ENCODE results near the gene GPR156.
"Not testable (repeated sequence)": the region's sequence is repeated elsewhere in the genome, so short reads cannot be mapped to it uniquely, and the experiment has no call there.

Gene GPR156

DNA sequence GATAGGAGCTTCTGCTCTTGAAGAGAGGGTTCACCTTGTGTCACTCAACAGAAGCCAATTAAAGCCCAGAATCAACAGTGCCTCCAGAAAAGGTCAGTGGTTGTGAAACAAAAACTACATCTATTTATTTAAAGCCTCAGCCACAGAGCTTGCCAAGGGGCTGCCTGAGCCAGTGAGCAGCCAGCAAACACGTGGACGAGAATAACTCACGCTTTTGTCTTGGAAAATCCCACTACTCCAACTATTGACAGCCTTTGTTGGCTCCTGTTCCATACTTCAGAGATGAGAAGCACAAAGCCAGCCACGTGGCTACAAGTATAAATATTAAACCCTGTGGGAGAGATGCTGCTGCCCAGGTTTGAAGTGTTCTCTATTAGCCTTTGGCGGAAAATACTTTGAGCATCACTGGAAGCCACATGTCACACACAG is 10.3 kb downstream of the GPR156 start:
- DNase-seq (ENCODE audit: low spot score), result peak; percentile 76

DNA sequence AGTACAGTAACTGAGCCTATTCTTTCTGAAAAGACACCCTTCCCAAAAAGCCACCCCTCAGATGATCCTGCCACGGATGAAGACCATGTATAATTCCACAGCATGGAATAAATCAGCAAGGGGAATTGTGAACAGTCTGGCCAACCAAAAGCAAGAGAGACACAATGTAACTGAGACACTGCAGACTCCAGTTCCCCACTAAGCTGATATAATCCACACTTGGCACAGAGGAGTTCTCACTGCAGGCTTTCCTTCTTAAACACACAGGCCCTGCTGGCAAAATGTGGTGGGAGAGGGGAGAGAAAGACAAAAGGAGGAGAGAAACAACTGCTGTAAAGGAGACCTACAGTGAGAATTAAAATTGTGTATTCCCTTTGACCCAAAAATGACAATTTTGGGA is 12.7 kb downstream of the GPR156 start:
- no peak for DNase-seq (ENCODE audit: low spot score)

DNA sequence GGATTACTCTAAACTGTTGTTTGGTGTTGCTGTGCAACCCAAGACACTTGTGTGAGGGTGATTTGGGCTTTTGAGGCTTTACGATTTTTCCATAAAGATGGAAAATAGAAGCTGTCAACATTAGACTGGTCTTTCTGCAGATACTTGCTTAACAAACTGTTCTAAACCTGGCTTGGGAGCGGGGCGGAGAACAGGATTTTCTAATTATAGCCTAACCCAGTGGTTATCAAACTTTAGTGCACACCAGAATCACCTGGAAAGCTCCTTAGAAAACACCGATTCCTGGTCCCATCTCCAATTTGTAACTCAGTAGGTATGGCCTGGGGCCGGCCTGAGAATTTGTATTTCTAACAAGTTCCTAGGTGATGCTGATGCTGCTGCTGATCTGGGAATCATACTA is 19.0 kb downstream of the GPR156 start:
- no peak for DNase-seq (ENCODE audit: low spot score)

DNA sequence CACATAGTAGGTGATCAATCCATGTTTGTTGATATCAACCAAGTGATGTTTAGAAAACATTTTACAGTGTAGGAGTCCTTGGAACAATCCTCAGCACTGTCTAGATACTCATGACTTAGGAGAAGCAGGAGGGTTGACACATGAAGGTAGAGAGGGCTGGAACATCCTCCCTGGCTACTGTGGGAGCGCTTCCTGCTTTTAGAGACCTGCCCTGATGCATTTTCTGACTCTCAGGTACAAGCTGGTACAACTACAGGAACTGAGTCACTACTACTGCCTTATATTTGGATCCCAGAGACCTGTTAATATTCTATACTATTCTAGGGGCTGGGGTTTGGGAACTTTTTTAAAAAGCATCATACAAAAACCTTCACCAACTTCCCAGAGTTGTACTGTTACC is 20.1 kb downstream of the GPR156 start:
- DNase-seq (ENCODE audit: low spot score), result no peak

DNA sequence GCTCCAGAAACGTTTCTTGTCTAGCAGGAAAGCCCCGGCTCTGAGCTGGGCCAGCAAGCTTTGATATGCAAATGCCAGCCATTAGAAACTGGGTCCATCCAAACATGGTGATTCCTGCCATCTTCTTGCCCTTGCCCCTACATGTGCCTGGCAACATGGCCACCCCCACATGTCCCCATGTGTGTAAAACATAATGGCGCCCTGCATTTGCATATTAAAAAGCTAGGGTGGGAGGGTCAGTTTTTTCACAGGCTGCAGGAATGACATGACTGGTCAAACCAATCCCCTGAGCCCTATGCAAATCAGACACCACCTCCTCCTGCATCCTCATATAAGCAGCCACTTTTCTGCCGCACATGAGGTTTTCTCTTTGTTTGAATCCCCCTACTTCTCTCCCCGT is 21.2 kb downstream of the GPR156 start:
- no peak for DNase-seq (ENCODE audit: low spot score)

DNA sequence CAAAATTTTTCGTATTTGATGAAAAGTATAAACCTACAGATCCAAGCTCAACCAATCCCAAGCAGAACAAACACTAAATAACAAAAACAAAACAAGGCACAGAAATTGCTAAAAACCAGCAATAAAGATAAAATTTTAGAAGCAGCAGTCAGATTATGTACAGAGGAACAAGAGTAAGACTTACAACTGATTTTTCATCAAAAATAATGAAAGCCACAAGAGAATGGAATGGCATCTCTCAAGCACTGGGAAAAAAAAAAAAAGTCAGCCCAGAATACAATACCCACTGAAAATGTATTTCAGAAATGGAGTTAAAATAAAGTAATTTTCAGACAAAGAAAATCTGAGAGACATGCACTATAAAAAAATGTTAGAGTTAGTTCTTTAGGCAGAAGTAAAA is 27.0 kb downstream of the GPR156 start:
- DNase-seq (ENCODE audit: low spot score), result no peak

DNA sequence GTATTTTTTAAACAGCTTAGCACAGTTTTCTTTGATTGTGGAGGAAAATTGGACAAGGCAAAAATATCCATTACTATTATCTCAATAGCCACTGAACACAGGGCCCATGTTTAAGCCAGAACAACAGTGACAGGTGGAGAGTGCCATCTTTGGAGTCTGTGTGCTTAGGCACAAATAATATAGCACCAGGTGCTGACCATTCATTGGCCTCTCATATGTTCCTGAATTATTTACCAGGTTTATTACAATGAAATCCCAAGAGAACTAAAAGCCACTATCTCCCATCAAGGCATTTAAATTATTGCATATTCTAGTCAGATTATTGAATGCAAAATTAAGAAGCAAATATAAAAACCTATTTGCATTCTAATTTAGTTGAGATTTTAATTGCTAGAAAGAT is 39.6 kb downstream of the GPR156 start:
- no peak for DNase-seq (ENCODE audit: low spot score)

DNA sequence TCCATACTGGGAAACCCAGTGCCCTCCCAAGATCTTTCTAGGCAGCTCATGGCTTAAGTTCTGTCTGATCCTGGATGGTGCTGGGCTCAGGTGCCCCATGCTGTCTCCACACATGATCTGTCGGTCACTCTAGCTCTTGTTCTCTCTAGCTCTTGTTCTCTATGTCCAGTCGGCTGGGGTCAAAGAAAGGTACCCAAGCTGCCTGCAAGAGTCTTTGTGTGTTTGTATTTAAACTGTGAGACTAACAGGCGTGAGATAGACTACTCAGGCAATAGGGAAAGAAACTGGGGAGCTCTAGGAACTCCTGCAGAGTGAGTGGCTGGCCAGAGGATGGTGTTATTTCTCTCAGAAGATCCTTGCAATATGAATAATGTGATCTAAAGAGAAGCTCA is 40.2 kb downstream of the GPR156 start:
- no peak for DNase-seq (ENCODE audit: low spot score)

DNA sequence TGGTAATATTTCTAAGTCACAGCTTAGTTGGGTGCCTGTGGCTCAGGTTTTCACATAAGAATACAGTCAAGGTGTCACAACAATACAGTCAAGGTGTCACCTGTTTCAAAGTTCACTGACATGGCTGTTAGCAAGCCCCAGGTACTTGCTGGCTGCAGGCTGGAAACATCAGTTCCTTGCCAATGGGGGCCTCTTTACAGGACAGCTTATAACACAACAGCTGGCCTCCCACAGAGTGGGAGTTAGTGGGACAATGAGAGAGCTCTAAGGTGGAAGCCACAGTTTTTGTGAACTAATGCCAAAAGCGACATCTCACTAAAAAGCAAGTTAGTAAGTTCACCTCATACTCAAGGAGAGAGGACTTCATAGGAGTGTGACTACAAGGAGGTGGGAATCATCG is 45.4 kb downstream of the GPR156 start:
- DNase-seq (ENCODE audit: low spot score), result no peak

DNA sequence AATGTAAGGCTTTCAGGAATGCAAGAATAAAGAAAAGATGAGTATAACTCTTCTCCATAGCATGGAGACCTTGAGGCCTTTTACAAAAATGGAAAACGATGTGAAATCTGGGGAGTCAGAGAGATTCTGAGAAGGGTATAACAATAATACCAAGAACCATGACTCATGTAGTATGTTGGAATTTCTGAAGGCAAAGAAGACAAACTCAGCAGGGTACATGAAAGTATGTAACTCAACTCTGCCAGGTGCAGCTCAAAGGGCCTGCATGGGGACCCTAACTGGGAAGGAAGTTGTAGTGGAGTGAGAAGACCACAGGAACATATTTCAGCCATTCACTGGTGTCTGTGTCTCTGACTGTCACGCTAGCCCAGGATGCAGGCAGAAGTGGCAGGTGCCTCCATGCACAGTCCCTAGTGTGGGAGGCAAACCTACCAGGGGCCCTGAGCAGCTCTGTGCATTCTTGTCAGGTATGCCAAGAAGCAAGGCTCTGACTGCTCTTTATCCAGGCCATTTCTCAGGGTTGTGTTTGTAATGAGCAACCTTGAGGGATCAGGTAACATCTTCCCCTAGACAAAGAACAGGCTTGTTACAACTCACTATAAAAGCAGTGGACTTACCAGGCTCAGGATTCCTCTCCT is 57.2 kb downstream of the GPR156 start:
- no peak for DNase-seq (ENCODE audit: low spot score)

DNA sequence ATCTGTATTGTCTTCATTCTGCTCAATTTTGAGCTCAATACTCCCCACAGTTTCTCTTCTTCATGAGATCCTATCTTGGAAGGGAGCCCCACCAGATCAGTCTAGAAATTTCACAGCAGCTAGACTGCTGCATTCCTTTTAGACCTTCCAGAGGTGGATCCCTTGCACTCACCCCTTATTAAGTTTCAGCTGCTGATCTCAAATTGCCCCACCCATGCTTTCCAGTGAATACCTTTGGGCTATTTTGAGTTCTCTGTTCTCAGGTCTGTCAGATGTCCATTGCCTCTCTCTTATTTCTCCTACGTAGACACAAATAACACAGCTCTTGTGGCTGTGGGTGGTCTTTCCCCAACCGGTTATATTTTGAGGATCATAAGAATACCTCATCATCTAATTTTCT is 60.8 kb downstream of the GPR156 start:
- no peak for DNase-seq (ENCODE audit: low spot score)

DNA sequence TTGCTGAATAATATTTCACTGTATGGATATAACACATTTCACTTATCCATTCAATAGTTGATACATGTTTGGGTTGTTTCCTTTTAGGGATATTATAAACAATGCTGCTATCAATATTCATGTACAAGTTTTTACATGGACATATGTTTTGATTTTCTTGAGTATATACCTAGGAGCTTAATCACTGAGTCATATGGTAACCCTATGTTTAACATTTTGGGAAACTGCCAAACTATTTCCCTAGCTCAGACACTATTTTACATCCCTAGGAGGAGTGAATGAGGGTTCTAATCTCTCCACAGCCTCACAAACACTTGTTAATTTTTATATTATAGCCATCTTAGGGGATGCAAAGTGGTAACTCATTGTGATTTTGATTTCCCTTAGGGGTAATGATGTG is 66.0 kb downstream of the GPR156 start:
- DNase-seq (ENCODE audit: low spot score), result no peak

DNA sequence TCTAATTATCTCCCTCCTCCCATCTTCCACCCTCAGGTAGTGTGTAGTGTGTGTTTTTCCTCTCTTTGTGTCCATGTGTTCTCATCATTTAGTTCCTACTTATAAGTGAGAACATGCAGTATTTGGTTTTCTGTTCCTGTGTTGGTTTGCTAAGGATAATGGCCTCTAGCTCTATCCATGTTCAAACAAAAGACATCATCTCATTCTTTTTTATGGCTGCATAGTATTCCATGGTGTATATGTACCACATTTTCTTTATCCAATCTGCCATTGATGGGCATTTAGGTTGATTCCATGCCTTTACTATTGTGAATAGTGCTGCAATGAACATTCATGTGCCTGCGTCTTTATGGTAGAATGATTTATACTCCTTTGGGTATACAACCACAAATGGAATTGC is 68.4 kb downstream of the GPR156 start:
- DNase-seq (ENCODE audit: low spot score), result not testable (repeated sequence)

DNA sequence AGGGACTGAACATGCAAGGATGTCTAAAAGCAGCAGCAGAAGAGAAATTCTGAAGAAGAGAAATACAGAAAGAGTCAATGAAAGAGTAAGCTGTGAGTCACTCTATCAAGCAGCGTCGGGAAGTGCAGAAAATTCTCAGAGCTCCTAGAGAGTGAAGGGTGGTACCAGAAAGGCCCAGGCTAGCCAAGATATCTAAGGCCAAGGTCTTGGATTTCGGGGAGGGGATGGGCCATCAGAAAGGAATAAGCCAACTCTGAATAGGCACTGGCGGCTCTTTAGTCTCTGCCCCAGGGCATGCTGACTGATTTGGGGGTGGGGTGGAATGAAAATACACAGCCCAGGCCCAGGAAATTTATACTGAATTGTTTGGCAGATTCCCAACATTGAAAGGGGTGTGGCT is 70.8 kb downstream of the GPR156 start:
- DNase-seq (ENCODE audit: low spot score), result no peak

DNA sequence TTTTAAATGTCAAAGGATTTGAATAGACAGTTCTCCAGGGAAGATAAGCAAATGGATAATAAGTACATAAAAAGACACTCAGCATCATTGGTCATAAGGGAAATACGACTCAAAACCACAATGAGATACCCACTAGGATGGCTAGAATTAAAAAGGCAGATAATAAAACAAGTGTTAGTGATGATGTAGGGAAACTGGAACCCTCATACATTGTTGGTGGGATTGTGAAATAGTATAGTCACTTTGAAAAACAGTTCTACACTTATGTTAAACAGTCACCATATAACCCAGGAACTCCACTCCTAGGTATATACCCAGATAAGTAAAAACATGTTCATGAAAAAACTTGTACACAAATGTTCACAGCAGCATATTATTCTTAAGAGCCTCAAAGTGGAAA is 72.5 kb downstream of the GPR156 start:
- DNase-seq (ENCODE audit: low spot score), result no peak

DNA sequence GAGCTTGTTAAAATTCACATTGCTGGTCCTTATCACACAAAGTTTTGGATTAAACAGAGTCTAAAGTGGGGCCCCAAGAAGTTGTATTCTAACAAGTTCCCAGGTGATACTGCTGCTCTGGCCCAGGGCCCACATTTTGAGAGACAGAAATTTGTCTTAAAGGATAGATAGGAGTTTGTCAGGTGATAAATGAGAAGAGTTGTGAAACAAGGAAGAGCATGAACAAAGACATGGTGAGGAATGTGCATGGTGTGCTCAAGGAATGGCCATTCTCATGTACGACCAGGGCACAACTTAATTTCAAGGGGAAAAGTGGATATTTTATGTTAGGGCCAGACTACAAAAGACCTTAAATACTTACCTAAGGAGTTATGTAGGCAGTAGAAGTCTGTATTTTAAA is 75.6 kb downstream of the GPR156 start:
- DNase-seq (ENCODE audit: low spot score), result no peak

DNA sequence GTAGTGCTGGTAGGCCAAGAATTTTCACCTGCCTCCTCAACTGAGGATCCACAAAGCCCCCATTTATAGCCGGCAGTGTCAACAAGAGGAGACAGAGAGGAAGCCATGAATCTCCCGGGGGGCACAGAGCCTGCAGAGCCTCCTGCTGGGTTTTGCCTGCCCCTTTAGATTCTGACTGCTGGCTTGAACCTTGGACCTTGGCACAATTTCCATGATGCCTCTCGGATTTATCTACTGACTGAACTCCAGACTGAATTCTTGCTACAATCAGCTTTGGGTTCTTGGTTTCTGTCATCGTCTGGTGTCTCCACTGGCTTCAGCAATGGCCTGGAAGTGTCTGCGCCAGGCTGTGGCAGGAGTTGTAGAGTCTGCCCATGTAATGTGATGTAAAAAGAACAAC is 80.7 kb downstream of the GPR156 start:
- DNase-seq (ENCODE audit: low spot score), result no peak

DNA sequence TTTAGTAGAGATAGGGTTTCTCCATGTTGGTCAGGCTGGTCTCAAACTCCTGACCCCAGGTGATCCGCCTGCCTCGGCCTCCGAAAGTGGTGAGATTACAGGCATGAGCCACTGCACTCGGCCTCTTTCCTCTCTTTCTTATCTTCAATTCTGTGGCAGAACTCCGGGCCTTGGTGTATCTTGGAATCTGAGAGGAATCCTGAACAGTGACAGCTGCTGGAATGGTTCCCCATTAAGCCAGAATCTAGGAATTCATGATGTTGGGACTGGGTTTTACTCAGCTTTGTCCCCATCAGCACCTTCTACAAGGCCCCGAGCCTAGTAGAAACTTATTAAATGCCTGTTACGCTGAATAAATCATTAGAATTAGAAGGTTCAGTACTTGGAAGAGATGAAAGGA is 81.4 kb downstream of the GPR156 start:
- no peak for DNase-seq (ENCODE audit: low spot score)

DNA sequence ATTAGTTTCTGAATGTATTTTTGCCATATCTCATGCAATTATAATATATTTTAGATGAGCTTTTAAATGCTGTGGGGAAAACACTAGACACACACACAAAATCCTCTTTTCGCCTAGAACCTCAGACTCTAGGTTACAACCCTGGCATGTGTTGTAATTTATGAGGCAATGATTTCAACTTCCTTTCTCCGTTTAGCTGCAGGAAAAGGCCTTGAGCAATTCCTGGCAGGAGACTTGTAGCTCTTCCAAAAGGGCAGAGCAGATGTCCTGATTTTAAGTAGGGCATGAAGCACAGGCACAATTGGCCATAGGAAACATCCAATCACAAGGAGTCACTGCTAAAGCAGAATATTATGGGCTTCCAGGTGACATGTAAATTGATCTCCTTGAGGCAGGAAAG is 82.0 kb downstream of the GPR156 start:
- DNase-seq (ENCODE audit: low spot score), result no peak

DNA sequence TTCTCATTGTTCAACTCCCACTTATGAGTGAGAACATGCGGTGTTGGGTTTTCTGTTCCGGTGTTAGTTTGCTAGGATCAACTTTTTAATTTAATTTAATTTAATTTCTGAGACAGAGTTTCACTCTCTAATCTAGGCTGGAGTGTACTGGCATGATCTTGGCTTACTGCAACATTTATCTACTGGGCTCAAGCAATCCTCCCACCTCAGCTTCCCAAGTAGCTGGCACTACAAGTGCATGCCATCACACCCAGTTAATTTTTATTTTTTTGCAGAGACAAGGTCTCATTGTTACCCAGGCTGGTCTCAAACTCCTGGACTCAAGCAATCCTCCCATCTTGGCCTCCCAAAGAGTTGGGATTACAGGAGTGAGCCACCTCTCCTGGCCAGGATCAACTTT is 82.7 kb downstream of the GPR156 start:
- no peak for DNase-seq (ENCODE audit: low spot score)

DNA sequence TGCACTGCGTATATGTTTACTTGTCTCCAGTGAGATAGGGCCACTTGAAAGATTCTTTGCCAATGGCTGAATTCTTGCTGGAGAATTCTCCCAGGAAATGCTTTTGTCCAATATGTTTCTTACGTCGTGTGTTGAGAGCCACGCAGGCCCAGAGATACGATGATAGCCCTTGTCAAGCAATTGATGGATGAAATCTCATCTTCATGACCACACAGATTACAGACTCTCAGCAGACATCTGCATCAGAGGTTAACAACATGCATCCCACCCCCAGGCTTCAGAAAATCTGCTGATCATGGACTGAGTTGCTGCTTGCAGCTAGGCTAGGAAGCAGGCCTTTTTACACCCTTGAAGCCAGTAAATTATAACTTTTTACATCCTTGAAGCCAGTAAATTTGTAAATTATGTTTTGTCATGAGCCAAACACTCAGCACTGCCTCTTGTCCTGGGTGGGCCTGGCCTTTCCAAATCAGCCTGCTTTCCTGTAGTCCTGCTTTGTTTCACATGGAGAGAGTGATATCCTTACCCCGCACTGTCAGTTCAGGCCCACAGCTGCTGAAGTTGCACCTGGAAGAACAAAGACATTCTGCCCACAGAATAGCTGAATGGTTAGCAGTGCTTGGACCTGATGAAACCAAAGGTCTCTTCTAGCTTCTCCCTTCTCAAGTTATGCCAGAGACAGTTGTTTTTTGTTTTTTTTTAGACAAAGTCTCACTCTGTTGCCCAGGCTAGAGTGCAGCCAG is 84.4 kb downstream of the GPR156 start:
- no peak for DNase-seq (ENCODE audit: low spot score)

DNA sequence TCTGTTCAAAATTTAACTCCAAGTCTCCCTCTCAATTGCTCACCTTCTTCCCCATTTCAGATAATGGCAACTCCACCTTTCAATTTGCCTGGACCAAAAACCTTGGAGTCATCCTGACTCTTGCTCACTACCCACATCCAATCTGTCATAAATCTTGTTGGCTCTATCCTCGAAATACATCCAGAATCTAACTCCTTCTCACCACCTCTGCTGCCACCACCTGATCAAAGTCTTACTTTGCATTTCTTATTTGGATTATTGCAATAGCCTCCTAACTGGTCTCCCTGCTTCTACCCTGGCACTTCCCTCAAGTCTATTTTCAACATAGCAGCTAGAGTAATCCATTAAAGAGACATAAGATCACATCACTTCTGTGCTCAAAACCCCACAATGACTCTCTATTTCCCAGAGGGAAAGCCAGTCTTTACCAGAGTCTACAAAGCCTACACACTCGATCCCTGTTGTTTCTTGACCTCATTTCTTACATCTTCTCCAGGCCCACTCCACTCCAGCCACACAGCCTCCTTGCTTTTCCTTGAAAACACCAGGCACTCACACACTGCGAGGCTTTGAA is 86.6 kb downstream of the GPR156 start:
- no peak for DNase-seq (ENCODE audit: low spot score)

DNA sequence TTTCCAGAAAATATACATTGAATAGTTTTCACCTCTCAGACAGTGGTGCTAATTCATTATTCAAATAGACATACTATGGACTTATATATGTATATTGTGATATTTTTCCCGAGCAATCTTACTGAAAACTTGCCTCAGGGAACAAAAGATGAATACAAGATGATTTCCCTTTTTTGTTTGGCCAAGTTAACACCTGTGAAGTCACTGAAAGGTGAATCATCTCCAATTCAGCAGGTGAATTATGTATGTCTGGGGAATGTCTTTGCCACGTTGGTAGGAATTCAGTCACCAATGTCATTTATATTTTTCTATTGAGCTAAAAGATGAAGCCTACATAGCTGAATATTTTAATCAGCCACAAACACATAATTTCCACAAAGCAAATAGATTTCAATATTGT is 88.2 kb downstream of the GPR156 start:
- no peak for DNase-seq (ENCODE audit: low spot score)

DNA sequence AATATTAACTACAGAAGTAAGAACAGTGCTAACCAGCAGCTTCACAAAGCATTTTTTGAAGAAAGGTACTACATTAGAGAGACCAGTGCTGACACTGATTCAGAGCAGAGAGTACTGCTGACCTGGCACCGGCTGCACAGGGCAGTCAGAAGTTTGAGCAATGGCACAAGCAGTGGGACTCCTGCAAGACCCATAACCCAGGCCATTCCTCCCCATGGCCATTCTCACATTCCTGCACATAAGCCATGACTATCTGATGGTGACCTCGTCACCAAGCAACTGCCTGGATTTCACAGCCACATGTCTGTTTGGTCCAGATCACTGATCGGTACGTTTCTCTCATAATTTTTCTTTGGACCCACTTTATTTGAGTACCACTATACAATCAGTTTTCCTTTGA is 88.7 kb downstream of the GPR156 start:
- DNase-seq (ENCODE audit: low spot score), result no peak

All from HuH-7.5 (cell line).